NK-92 (cell line): ENCODE measurements around the gene PDGFB.
"Not testable (repeated sequence)": the region's sequence is repeated elsewhere in the genome, so short reads cannot be mapped to it uniquely, and the experiment has no call there.

Experiments
- DNase-seq: peaks from one replicate; lab custom pipeline; 2025; ENCODE audit not compliant: unreplicated experiment; lab: John Stamatoyannopoulos, UW

The PDGFB gene

GRCh38 chr22:39229075-39229474 is 15.7 kb downstream of the PDGFB start:
- DNase-seq: no peak

GRCh38 chr22:39227542-39228272 is 17.1 kb downstream of the PDGFB start:
- no peak for DNase-seq

- no peak for DNase-seq
Observed at GRCh38 chr22:39226353-39226752, 18.4 kb downstream of the PDGFB start.

- DNase-seq: no peak
Observed at GRCh38 chr22:39225591-39225990, 19.2 kb downstream of the PDGFB start.

- DNase-seq: no peak
Observed at GRCh38 chr22:39224550-39224949, 20.2 kb downstream of the PDGFB start.

GRCh38 chr22:39223091-39223710 is 21.6 kb downstream of the PDGFB start:
- DNase-seq: no peak

- no peak for DNase-seq
Observed at GRCh38 chr22:39221999-39222686, 22.6 kb downstream of the PDGFB start.

GRCh38 chr22:39220890-39221850 is 23.6 kb downstream of the PDGFB start:
- DNase-seq: no peak

GRCh38 chr22:39220450-39220849 is 24.3 kb downstream of the PDGFB start:
- no peak for DNase-seq

GRCh38 chr22:39219071-39220039 is 25.4 kb downstream of the PDGFB start:
- DNase-seq: no peak

- not testable (repeated sequence) for DNase-seq
Observed at GRCh38 chr22:39218432-39218831, 26.4 kb downstream of the PDGFB start.

- no peak for DNase-seq
Observed at GRCh38 chr22:39216143-39216490, 28.7 kb downstream of the PDGFB start.

- no peak for DNase-seq
Observed at GRCh38 chr22:39215426-39216142, 29.2 kb downstream of the PDGFB start.

- DNase-seq: no peak
Observed at GRCh38 chr22:39215070-39215396, 29.7 kb downstream of the PDGFB start.

GRCh38 chr22:39214383-39215069 is 30.3 kb downstream of the PDGFB start:
- DNase-seq: no peak

- no peak for DNase-seq
Observed at GRCh38 chr22:39214006-39214382, 30.8 kb downstream of the PDGFB start.

- DNase-seq: no peak
Observed at GRCh38 chr22:39212721-39213376, 31.9 kb downstream of the PDGFB start.

GRCh38 chr22:39209756-39210155 is 35.0 kb downstream of the PDGFB start:
- DNase-seq: no peak
